GM21717 (cell line): ENCODE data around the gene DDX24.

ENCODE experiments used
- ATAC-seq: cut with Tn5 transposase; IDR thresholded peaks from one replicate; pipeline ENCODE4 v1.9.1; 2021; ENCODE audit warnings: mild to moderate bottlenecking, moderate library complexity; ENCODE audit not compliant: unreplicated experiment

DDX24 gene

GRCh38 chr14:94114589-94115057, 33.6 kb upstream of the DDX24 start:
- no peak for ATAC-seq

- ATAC-seq, result no peak
Measured at GRCh38 chr14:94113908-94114588, 33.0 kb upstream of the DDX24 start.

GRCh38 chr14:94113490-94113889, 32.5 kb upstream of the DDX24 start:
- ATAC-seq, result no peak

- no peak for ATAC-seq
Measured at GRCh38 chr14:94113073-94113472, 32.1 kb upstream of the DDX24 start.

- ATAC-seq, result no peak
Measured at GRCh38 chr14:94112513-94113063, 31.6 kb upstream of the DDX24 start.

- ATAC-seq, result no peak
Measured at GRCh38 chr14:94111276-94112095, 30.5 kb upstream of the DDX24 start.

- no peak for ATAC-seq
Measured at GRCh38 chr14:94110552-94111181, 29.7 kb upstream of the DDX24 start, which contains the start of gene IFI27. Gene IFI27 (plus strand): TSS chr14:94110736.

- ATAC-seq, result no peak
Measured at GRCh38 chr14:94109915-94110250, 28.9 kb upstream of the DDX24 start.

GRCh38 chr14:94104731-94105130, 23.7 kb upstream of the DDX24 start:
- ATAC-seq, result no peak

GRCh38 chr14:94103554-94104150, 22.6 kb upstream of the DDX24 start:
- no peak for ATAC-seq

- no peak for ATAC-seq
Measured at GRCh38 chr14:94102768-94103482, 21.9 kb upstream of the DDX24 start.

GRCh38 chr14:94101748-94102147, 20.7 kb upstream of the DDX24 start:
- ATAC-seq, result no peak

GRCh38 chr14:94100847-94101246, 19.8 kb upstream of the DDX24 start:
- no peak for ATAC-seq

- ATAC-seq, result no peak
Measured at GRCh38 chr14:94099006-94099405, 18.0 kb upstream of the DDX24 start.

GRCh38 chr14:94098326-94098992, 17.5 kb upstream of the DDX24 start:
- no peak for ATAC-seq

- ATAC-seq, result no peak
Measured at GRCh38 chr14:94097091-94097490, 16.1 kb upstream of the DDX24 start.

GRCh38 chr14:94093418-94093817, 12.4 kb upstream of the DDX24 start:
- no peak for ATAC-seq

GRCh38 chr14:94089479-94089878, 8.5 kb upstream of the DDX24 start:
- no peak for ATAC-seq

- ATAC-seq, result no peak
Measured at GRCh38 chr14:94088516-94088915, 7.5 kb upstream of the DDX24 start.

GRCh38 chr14:94087891-94088290, 6.9 kb upstream of the DDX24 start:
- ATAC-seq, result no peak
